GM18868 (cell line): ENCODE results near the gene PDE1C.

Source experiments
- ATAC-seq: cut with Tn5 transposase; IDR thresholded peaks from one replicate; pipeline ENCODE4 v1.9.1; 2021; ENCODE audit warnings: mild to moderate bottlenecking, moderate library complexity; ENCODE audit not compliant: unreplicated experiment

PDE1C gene

GRCh38 chr7:31788445-31788844, 281.8 kb downstream of the PDE1C start:
- ATAC-seq, result no peak

GRCh38 chr7:31786326-31786725, 283.9 kb downstream of the PDE1C start:
- no peak for ATAC-seq

- ATAC-seq, result no peak
These were observed 285.1 kb downstream of the PDE1C start for GRCh38 chr7:31785101-31785500.

- no peak for ATAC-seq
These were observed 287.0 kb downstream of the PDE1C start for GRCh38 chr7:31783221-31783620.

GRCh38 chr7:31782411-31782991, 287.7 kb downstream of the PDE1C start:
- peak; percentile 95 for ATAC-seq

- no peak for ATAC-seq
These were observed 291.9 kb downstream of the PDE1C start for GRCh38 chr7:31778296-31778695.

- ATAC-seq, result no peak
These were observed 293.6 kb downstream of the PDE1C start for GRCh38 chr7:31776616-31777015.

GRCh38 chr7:31775556-31775955, 294.7 kb downstream of the PDE1C start:
- no peak for ATAC-seq

GRCh38 chr7:31772211-31772610, 298.0 kb downstream of the PDE1C start:
- ATAC-seq, result no peak

- ATAC-seq, result no peak
These were observed 302.4 kb downstream of the PDE1C start for GRCh38 chr7:31767686-31768358.

GRCh38 chr7:31764462-31764861, 305.7 kb downstream of the PDE1C start:
- no peak for ATAC-seq

GRCh38 chr7:31763548-31763947, 306.7 kb downstream of the PDE1C start:
- ATAC-seq, result no peak

- no peak for ATAC-seq
These were observed 308.6 kb downstream of the PDE1C start for GRCh38 chr7:31761646-31762045.

GRCh38 chr7:31758755-31759154, 311.5 kb downstream of the PDE1C start:
- no peak for ATAC-seq

- no peak for ATAC-seq
These were observed 318.5 kb downstream of the PDE1C start for GRCh38 chr7:31751726-31752125.

GRCh38 chr7:31748084-31748483, 322.1 kb downstream of the PDE1C start:
- no peak for ATAC-seq

GRCh38 chr7:31747553-31747952, 322.7 kb downstream of the PDE1C start:
- ATAC-seq, result no peak

- ATAC-seq, result peak; percentile 72
These were observed 325.8 kb downstream of the PDE1C start for GRCh38 chr7:31744294-31744874.

GRCh38 chr7:31741852-31742251, 328.4 kb downstream of the PDE1C start:
- no peak for ATAC-seq

GRCh38 chr7:31735991-31736982, 333.9 kb downstream of the PDE1C start:
- no peak for ATAC-seq

GRCh38 chr7:31734456-31734855, 335.8 kb downstream of the PDE1C start:
- no peak for ATAC-seq
